SU-DHL-6 (cell line): Measurements from ENCODE around the gene ADGRE3.
"Not testable (repeated sequence)": the region's sequence is repeated elsewhere in the genome, so short reads cannot be mapped to it uniquely, and the experiment has no call there.

ENCODE experiments used
- H2AFZ ChIP-seq: fragments of 200-600 bp; sonication (generic); 2 replicates; pipeline ENCODE4 v1.6.1; 2014; ENCODE audit warnings: low read depth, mild to moderate bottlenecking, moderate library complexity, mixed read lengths, antibody characterized with exemption, low read length; ENCODE audit not compliant: severe bottlenecking
- H3F3A ChIP-seq: fragments of 200-600 bp; shearing (Covaris generic); 2 replicates; pipeline ENCODE4 v1.6.0; 2016; ENCODE audit warnings: antibody characterized with exemption, mild to moderate bottlenecking; ENCODE audit not compliant: insufficient read depth
- H3K27ac ChIP-seq: fragments of 200-600 bp; sonication (generic); 2 replicates; pipeline ENCODE4 v1.5.1; 2016; ENCODE audit warnings: low read depth, mild to moderate bottlenecking, low read length, moderate library complexity, mixed read lengths
- H3K27me3 ChIP-seq: fragments of 200-600 bp; sonication (generic), shearing (Covaris generic); 2 replicates; pipeline ENCODE4 v1.6.0; 2014; ENCODE audit warnings: mild to moderate bottlenecking, low read length
- H3K36me3 ChIP-seq: fragments of 200-600 bp; sonication (generic); 2 replicates; pipeline ENCODE4 v1.6.1; 2014; ENCODE audit warnings: mild to moderate bottlenecking, low read length, mixed read lengths
- H3K4me2 ChIP-seq: fragments of 300-600, 200-600 bp; shearing (Covaris generic), sonication (generic); 2 replicates; pipeline ENCODE4 v1.6.0; 2014; ENCODE audit warnings: low read length, low read depth, mild to moderate bottlenecking; ENCODE audit not compliant: poor library complexity, severe bottlenecking
- H3K4me3 ChIP-seq: fragments of 200-600 bp; sonication (generic); 2 replicates; pipeline ENCODE4 v1.5.1; 2014; ENCODE audit warnings: antibody characterized with exemption, low read length, mild to moderate bottlenecking, mixed read lengths; ENCODE audit not compliant: insufficient read depth, poor library complexity, severe bottlenecking
- H3K79me2 ChIP-seq: fragments of 200-600 bp; sonication (generic); 2 replicates; pipeline ENCODE4 v1.6.1; 2014; ENCODE audit warnings: mild to moderate bottlenecking, low read length, moderate library complexity; ENCODE audit not compliant: insufficient read depth
- H3K9ac ChIP-seq: fragments of 200-600 bp; sonication (generic); 2 replicates; pipeline ENCODE4 v1.7.0; 2014; ENCODE audit warnings: mild to moderate bottlenecking, low read length
- H3K9me2 ChIP-seq: fragments of 200-600 bp; sonication (generic); replicated peaks from 2 replicates; pipeline ENCODE4 v1.6.1; 2014; ENCODE audit warnings: low read length; ENCODE audit not compliant: insufficient read depth
- H3K9me3 ChIP-seq: fragments of 200-600 bp; sonication (generic); 2 replicates; pipeline ENCODE4 v1.6.1; 2014; ENCODE audit warnings: low read length, mixed read lengths; ENCODE audit not compliant: insufficient read depth
- H4K20me1 ChIP-seq: fragments of 200-600 bp; sonication (generic); 2 replicates; pipeline ENCODE4 v1.6.1; 2014; ENCODE audit warnings: low read depth, mild to moderate bottlenecking, antibody characterized with exemption, low read length, moderate library complexity, mixed read lengths
- EZH2phosphoT487 ChIP-seq: fragments of 200-600 bp; sonication (generic), shearing (Covaris generic); conservative IDR thresholded peaks from 2 replicates; pipeline ENCODE4 v1.6.1; 2018; ENCODE audit warnings: mild to moderate bottlenecking, antibody characterized with exemption, low read length, moderate library complexity, mixed read lengths
- TF ChIP-seq, protein P1 (sequence below): fragments of 200-600 bp; sonication (generic); IDR thresholded peaks from one replicate; pipeline ENCODE4 v1.5.1; 2017; ENCODE audit warnings: antibody characterized with exemption, mild to moderate bottlenecking, low read length, moderate library complexity; ENCODE audit not compliant: insufficient read depth, poor library complexity, severe bottlenecking

ADGRE3 gene

DNA sequence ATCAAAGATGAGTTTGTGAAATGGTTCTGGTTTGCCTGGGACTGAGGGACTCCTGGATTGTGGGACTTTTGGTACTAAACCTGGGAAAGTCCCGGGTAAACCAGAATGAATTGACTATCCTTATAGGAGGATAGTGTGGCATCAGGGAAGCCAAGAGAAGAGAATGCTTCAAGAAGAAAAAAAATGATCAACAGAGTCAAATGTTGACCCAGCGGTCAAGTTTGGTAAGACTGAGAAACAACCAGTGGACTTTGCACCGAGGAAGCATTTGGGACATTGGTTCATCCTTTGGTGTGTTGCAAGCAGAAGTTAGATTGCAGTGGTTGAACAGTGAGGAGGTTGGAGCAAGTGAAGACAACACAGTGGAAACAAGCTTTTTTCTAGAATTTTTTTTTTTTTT, 58.2 kb downstream of the ADGRE3 start:
- no peak overlapping the region for H3K4me3 ChIP-seq
- H3F3A ChIP-seq: peaks cover 18% of the 10 kb centered on the region
- no peaks in the 10 kb centered on the region for H3K36me3 ChIP-seq
- no peaks in the 10 kb centered on the region for H4K20me1 ChIP-seq
- no peaks in the 10 kb centered on the region for H3K27me3 ChIP-seq
- H3K4me2 ChIP-seq: no peak overlapping the region
- H3K27ac ChIP-seq: no peak overlapping the region
- H2AFZ ChIP-seq: no peak overlapping the region
- H3K79me2 ChIP-seq: no peaks in the 10 kb centered on the region
- peaks cover 11% of the 10 kb centered on the region; the same call in 1 of the 2 replicates for H3K9me3 ChIP-seq
- H3K9ac ChIP-seq: no peak overlapping the region
- TF ChIP-seq EZH2phosphoT487: no peak
- TF ChIP-seq, protein P1, sequence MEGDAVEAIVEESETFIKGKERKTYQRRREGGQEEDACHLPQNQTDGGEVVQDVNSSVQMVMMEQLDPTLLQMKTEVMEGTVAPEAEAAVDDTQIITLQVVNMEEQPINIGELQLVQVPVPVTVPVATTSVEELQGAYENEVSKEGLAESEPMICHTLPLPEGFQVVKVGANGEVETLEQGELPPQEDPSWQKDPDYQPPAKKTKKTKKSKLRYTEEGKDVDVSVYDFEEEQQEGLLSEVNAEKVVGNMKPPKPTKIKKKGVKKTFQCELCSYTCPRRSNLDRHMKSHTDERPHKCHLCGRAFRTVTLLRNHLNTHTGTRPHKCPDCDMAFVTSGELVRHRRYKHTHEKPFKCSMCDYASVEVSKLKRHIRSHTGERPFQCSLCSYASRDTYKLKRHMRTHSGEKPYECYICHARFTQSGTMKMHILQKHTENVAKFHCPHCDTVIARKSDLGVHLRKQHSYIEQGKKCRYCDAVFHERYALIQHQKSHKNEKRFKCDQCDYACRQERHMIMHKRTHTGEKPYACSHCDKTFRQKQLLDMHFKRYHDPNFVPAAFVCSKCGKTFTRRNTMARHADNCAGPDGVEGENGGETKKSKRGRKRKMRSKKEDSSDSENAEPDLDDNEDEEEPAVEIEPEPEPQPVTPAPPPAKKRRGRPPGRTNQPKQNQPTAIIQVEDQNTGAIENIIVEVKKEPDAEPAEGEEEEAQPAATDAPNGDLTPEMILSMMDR: no peak
- H3K9me2 ChIP-seq: no peaks in the 10 kb centered on the region

DNA sequence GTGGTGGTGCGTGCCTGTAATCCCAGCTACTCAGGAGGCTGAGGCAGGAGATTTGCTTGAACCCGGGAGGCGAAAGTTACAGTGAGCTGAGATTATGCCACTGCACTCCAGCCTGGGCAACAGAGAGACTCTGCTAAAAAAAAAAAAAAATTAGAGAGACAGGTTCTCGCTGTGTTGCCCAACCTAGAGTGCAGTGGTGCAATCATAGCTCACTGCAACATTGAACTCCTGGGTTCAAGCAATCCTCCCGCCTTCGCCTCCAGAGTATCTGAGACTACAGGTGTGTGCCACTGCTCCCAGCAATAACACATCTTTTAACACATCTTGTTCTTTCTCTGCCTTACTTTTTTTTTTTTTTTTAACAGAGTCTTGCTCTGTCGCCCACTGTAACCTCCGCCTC, 59.0 kb downstream of the ADGRE3 start:
- H3K79me2 ChIP-seq: no peaks in the 10 kb centered on the region
- H3K9ac ChIP-seq: no peak overlapping the region
- no peak overlapping the region for H3K27ac ChIP-seq
- no peak for TF ChIP-seq EZH2phosphoT487
- TF ChIP-seq, protein P1: no peak
- H3K36me3 ChIP-seq: no peaks in the 10 kb centered on the region
- no peaks in the 10 kb centered on the region for H4K20me1 ChIP-seq
- no peak overlapping the region for H2AFZ ChIP-seq
- H3K27me3 ChIP-seq: no peaks in the 10 kb centered on the region
- H3K4me3 ChIP-seq: no peak overlapping the region
- no peak overlapping the region for H3K4me2 ChIP-seq
- peaks cover 18% of the 10 kb centered on the region for H3F3A ChIP-seq
- H3K9me2 ChIP-seq: no peaks in the 10 kb centered on the region
- peaks cover 11% of the 10 kb centered on the region; the same call in 1 of the 2 replicates for H3K9me3 ChIP-seq

DNA sequence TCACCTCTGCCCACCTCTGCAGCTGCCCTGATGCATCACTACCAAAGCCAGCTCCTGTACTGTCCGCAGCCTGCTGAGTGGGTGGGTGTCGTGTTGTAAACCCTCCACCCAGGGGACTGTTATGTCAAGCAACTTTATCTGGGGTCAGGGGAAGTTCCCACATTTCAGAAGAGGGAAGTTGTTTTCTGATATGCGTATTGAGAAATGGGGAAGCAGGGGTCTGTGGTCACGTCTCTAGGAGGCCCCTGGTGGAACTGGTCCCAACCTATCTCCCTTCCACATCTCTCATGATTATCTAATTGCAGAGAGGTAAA, 60.6 kb downstream of the ADGRE3 start:
- no peak overlapping the region for H3K9ac ChIP-seq
- H3K4me3 ChIP-seq: no peak overlapping the region
- H3K27me3 ChIP-seq: no peaks in the 10 kb centered on the region
- peak overlapping the region; percentile 78 for H3K27ac ChIP-seq
- peaks cover 3% of the 10 kb centered on the region; the same call in 1 of the 2 replicates for H3K9me3 ChIP-seq
- H3F3A ChIP-seq: peaks cover 18% of the 10 kb centered on the region
- no peak for TF ChIP-seq EZH2phosphoT487
- TF ChIP-seq, protein P1: no peak
- H4K20me1 ChIP-seq: no peaks in the 10 kb centered on the region
- no peaks in the 10 kb centered on the region for H3K79me2 ChIP-seq
- H2AFZ ChIP-seq: no peak overlapping the region
- H3K36me3 ChIP-seq: no peaks in the 10 kb centered on the region
- no peaks in the 10 kb centered on the region for H3K9me2 ChIP-seq
- H3K4me2 ChIP-seq: peak overlapping the region; percentile 17

DNA sequence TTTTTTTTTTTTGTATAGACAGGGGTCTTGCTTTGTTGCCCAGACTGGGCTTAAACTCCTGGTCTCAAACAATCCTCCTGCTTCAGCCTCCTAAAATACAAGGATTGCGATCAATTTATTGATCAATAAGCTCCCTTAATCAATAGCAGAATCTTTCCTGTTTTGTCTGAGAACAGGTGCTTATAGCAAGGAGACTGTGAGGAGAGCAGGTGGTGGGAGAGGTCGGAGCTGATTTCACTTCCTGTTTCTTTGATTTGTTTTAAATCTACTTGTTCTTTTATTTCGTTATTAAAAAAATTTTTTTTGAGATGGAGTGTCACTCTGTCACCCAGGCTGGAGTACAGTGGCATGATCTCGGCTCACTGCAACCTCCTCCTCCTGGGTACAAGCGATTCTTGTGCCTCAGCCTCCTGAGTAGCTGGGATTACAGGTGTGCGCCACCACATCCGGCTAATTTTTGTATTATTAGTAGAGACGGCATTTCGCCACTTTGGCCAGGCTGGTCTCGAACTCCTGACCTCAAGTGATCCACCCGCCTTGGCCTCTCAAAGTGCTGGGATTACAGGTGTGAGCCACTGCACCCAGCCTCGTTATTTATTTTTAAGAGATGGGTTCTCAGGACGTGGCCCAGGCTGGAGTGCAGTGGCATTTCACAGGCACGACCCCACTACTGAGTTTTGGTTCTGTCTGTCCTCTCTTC, 61.1 kb downstream of the ADGRE3 start:
- not testable (repeated sequence) for H3K9ac ChIP-seq, H2AFZ ChIP-seq, H4K20me1 ChIP-seq, H3K79me2 ChIP-seq, H3K4me3 ChIP-seq, H3K36me3 ChIP-seq, H3K9me2 ChIP-seq, H3K9me3 ChIP-seq, H3K27me3 ChIP-seq
- H3K4me2 ChIP-seq: peak overlapping the region; percentile 33
- H3F3A ChIP-seq: peaks cover 18% of the 10 kb centered on the region
- peak overlapping the region; percentile 78 for H3K27ac ChIP-seq
